ENCODE data around the gene ADAMTS10.

DNA sequence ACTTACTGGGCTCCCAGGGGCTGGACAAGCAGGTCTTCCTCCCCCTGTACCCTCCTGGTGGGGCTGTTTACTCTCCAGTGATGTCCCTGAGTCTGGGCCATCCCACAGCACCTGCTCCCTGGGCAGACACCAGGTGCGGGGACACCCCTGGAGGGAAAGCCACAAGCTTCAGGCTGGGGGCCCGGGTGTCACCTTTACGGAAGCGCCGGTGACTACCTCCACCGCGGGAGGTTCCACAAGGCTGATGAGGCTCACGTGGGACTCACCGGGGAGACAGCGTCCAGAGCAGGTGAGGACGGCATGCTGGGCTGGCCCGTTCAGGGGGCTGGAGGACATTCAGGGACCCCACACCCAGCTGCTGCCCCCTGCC lies 44.8 kb upstream of the ADAMTS10 start:
- TF ChIP-seq POLR2A (IDR thresholded peaks at IDR 0.05): no peak
- no peak for TF ChIP-seq CTCF (IDR thresholded peaks at IDR 0.05)
- TF ChIP-seq POLR2AphosphoS5 (IDR thresholded peaks at IDR 0.05): no peak
